SK-N-SH treated with all-trans-retinoic acid at 6 μM for 48 hours (cell line): ENCODE measurements around the gene GTPBP1.

Source experiments
- ATAC-seq: fragments of 200-7000 bp; cut with Tn5 transposase; 3 replicates; pipeline ENCODE4 v1.9.1; 2020; ENCODE audit warnings: mild to moderate bottlenecking, moderate library complexity
- ARNTL ChIP-seq: fragments of 450-650 bp; formaldehyde crosslinking; IDR thresholded peaks from 2 replicates; pipeline ENCODE4 v1.5.0; 2020; ENCODE audit warnings: low read depth, mild to moderate bottlenecking, moderate library complexity, borderline replicate concordance
- BACH2 ChIP-seq: fragments of 250-450 bp; sonication (Bioruptor Pico); IDR thresholded peaks from 2 replicates; pipeline ENCODE4 v1.9.0; 2021; ENCODE audit warnings: mild to moderate bottlenecking, borderline replicate concordance
- CSDC2 ChIP-seq: fragments of 250-450 bp; sonication (Bioruptor Pico); IDR thresholded peaks from 2 replicates; pipeline ENCODE4 v1.5.0; 2020; ENCODE audit warnings: mild to moderate bottlenecking, moderate library complexity
- ESRRG ChIP-seq: fragments of 250-450 bp; sonication (Bioruptor Pico); IDR thresholded peaks from 2 replicates; pipeline ENCODE4 v1.6.1; 2021; ENCODE audit warnings: mild to moderate bottlenecking
- GLIS3 ChIP-seq: fragments of 250-450 bp; sonication (Bioruptor Pico); IDR thresholded peaks from 2 replicates; pipeline ENCODE4 v1.5.0; 2020; ENCODE audit warnings: mild to moderate bottlenecking, moderate library complexity
- ISL1 ChIP-seq: fragments of 250-450 bp; sonication (Bioruptor Pico); IDR thresholded peaks from 2 replicates; pipeline ENCODE4 v2.1.2; 2022; ENCODE audit warnings: mild to moderate bottlenecking, moderate library complexity
- POU6F1 ChIP-seq: fragments of 250-450 bp; sonication (Bioruptor Pico); IDR thresholded peaks from 2 replicates; pipeline ENCODE4 v1.8.0; 2021; ENCODE audit warnings: low read depth, mild to moderate bottlenecking, moderate library complexity, borderline replicate concordance
- PPARA ChIP-seq: fragments of 250-450 bp; sonication (Bioruptor Pico); IDR thresholded peaks from 2 replicates; pipeline ENCODE4 v1.5.0; 2020; ENCODE audit warnings: mild to moderate bottlenecking, borderline replicate concordance
- SNAI2 ChIP-seq: fragments of 250-450 bp; sonication (Bioruptor Pico); IDR thresholded peaks from 2 replicates; pipeline ENCODE4 v1.5.0; 2020; ENCODE audit warnings: mild to moderate bottlenecking, moderate library complexity
- TCF4 ChIP-seq: fragments of 250-450 bp; sonication (Bioruptor Pico); IDR thresholded peaks from 2 replicates; pipeline ENCODE4 v1.8.0; 2021; ENCODE audit warnings: mild to moderate bottlenecking, moderate library complexity, borderline replicate concordance
- TOX ChIP-seq: fragments of 250-450 bp; sonication (Bioruptor Pico); IDR thresholded peaks from 2 replicates; pipeline ENCODE4 v1.8.0; 2021; ENCODE audit warnings: mild to moderate bottlenecking, moderate library complexity, borderline replicate concordance
- TSHZ2 ChIP-seq: fragments of 250-450 bp; sonication (Bioruptor Pico); IDR thresholded peaks from 2 replicates; pipeline ENCODE4 v1.5.0; 2020; ENCODE audit warnings: mild to moderate bottlenecking, moderate library complexity
- ZC3H10 ChIP-seq: fragments of 250-450 bp; sonication (Bioruptor Pico); IDR thresholded peaks from 2 replicates; pipeline ENCODE4 v1.5.1; 2021; ENCODE audit warnings: mild to moderate bottlenecking, moderate library complexity
- ZFP3 ChIP-seq: fragments of 250-450 bp; sonication (Bioruptor Pico); IDR thresholded peaks from 2 replicates; pipeline ENCODE4 v1.5.0; 2020; ENCODE audit warnings: mild to moderate bottlenecking, moderate library complexity
- ZFP30 ChIP-seq: fragments of 450-650 bp; formaldehyde crosslinking; IDR thresholded peaks from 2 replicates; pipeline ENCODE4 v1.5.0; 2022; ENCODE audit warnings: mild to moderate bottlenecking, moderate library complexity
- ZNF565 ChIP-seq: fragments of 450-650 bp; formaldehyde crosslinking; conservative IDR thresholded peaks from 2 replicates; pipeline ENCODE4 v1.5.0; 2020; ENCODE audit warnings: low read depth, mild to moderate bottlenecking, moderate library complexity
- ZNF70 ChIP-seq: fragments of 450-650 bp; formaldehyde crosslinking; IDR thresholded peaks from 2 replicates; pipeline ENCODE4 v1.5.0; 2020; ENCODE audit warnings: mild to moderate bottlenecking, moderate library complexity
- TF ChIP-seq, protein P1 (sequence below): fragments of 250-450 bp; sonication (Bioruptor Pico); IDR thresholded peaks from 2 replicates; pipeline ENCODE4 v1.5.1; 2020; ENCODE audit warnings: low read depth, mild to moderate bottlenecking, moderate library complexity
- TF ChIP-seq, protein P2 (sequence below): fragments of 250-450 bp; sonication (Bioruptor Pico); IDR thresholded peaks from 2 replicates; pipeline ENCODE4 v1.5.1; 2021; ENCODE audit warnings: mild to moderate bottlenecking, moderate library complexity

Gene GTPBP1

GRCh38 chr22:38732251-38732815, 26.6 kb downstream of the GTPBP1 start (continued):
- TF ChIP-seq POU6F1 (CRISPR knock-in tag), result no peak
- TF ChIP-seq ZNF565 (CRISPR knock-in tag), result no peak
- TF ChIP-seq, protein P1, sequence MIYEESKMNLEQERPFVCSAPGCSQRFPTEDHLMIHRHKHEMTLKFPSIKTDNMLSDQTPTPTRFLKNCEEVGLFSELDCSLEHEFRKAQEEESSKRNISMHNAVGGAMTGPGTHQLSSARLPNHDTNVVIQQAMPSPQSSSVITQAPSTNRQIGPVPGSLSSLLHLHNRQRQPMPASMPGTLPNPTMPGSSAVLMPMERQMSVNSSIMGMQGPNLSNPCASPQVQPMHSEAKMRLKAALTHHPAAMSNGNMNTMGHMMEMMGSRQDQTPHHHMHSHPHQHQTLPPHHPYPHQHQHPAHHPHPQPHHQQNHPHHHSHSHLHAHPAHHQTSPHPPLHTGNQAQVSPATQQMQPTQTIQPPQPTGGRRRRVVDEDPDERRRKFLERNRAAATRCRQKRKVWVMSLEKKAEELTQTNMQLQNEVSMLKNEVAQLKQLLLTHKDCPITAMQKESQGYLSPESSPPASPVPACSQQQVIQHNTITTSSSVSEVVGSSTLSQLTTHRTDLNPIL (CRISPR knock-in tag), result no peak
- TF ChIP-seq ISL1, result no peak
- no peak for TF ChIP-seq ZC3H10 (CRISPR knock-in tag)
- no peak for TF ChIP-seq SNAI2 (CRISPR knock-in tag)
- TF ChIP-seq, protein P2, sequence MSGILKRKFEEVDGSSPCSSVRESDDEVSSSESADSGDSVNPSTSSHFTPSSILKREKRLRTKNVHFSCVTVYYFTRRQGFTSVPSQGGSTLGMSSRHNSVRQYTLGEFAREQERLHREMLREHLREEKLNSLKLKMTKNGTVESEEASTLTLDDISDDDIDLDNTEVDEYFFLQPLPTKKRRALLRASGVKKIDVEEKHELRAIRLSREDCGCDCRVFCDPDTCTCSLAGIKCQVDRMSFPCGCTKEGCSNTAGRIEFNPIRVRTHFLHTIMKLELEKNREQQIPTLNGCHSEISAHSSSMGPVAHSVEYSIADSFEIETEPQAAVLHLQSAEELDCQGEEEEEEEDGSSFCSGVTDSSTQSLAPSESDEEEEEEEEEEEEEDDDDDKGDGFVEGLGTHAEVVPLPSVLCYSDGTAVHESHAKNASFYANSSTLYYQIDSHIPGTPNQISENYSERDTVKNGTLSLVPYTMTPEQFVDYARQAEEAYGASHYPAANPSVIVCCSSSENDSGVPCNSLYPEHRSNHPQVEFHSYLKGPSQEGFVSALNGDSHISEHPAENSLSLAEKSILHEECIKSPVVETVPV, result no peak
- TF ChIP-seq TCF4, result no peak

- peak; percentile 64; the same call in 2 of the 3 replicates for ATAC-seq
- TF ChIP-seq ARNTL (CRISPR knock-in tag) (no peak), ZNF565 (CRISPR knock-in tag) (no peak), ZFP3 (no peak), POU6F1 (CRISPR knock-in tag) (no peak), SNAI2 (CRISPR knock-in tag) (no peak), ESRRG (CRISPR knock-in tag) (no peak), BACH2 (CRISPR knock-in tag) (no peak), TSHZ2 (CRISPR knock-in tag) (no peak), ZNF70 (CRISPR knock-in tag) (no peak)
- TF ChIP-seq, protein P1 (CRISPR knock-in tag), result no peak
These were observed 27.6 kb downstream of the GTPBP1 start for GRCh38 chr22:38733329-38733723.

DNA sequence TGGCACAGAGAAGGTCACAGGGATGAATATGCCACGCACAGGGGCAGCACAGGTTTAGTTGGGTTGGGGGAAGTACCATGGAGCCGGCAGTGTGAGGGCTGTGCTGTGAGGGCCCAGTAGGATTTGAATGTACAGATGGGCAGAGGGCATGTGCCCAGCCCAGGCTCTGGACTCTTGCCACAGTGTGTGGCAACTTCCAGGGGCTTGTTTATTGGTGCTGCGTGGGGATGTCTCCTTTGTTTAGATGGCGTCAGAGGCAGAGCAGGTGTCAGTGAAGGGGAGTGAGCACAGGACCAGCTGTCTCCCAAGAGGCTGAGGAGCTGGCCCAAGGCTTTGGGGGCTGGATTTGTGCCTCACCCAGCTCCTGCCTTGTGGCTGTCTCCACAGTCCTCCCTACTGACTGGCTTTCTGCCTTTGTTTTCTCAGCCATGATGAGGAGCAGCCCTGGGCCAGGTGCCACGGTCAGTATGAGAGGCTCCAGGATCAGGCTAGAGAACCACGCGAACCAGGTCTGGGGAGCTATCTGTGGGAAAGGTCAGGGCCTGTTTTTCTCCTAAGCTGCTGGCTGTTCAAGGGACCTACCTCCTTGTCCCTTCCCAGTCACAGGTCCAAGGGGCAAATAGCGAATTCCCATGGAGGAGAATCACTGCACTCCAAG, 28.1 kb downstream of the GTPBP1 start:
- TF ChIP-seq ZFP30 (CRISPR knock-in tag), result no peak
- TF ChIP-seq, protein P1 (CRISPR knock-in tag), result no peak
- no peak for TF ChIP-seq ZNF70 (CRISPR knock-in tag)
- no peak for TF ChIP-seq GLIS3 (CRISPR knock-in tag)
- TF ChIP-seq PPARA (CRISPR knock-in tag), result no peak
- TF ChIP-seq TOX, result no peak
- no peak for TF ChIP-seq ISL1
- no peak for TF ChIP-seq CSDC2
- TF ChIP-seq SNAI2 (CRISPR knock-in tag), result no peak
- no peak for ATAC-seq
